HepG2 (cell line): ENCODE data around the gene DCAF15. TPM values are rescaled to one million over a fixed set of nuclear protein-coding genes. Genes with fewer than 3 reads are reported as not detected.

Experiments
- ATAC-seq: fragments of 200-7000 bp; cut with Tn5 transposase; 3 replicates; pipeline ENCODE4 v1.9.1; 2020; ENCODE audit warnings: mild to moderate bottlenecking, moderate library complexity
- BruUV-seq: library from RNA; stranded (reverse); fragments of 400-500 nt; replicated peaks from 2 replicates; lab custom pipeline; 2021; lab: Mats Ljungman, UMichigan
- CTCF ChIA-PET: fragments of 300-600 bp; formaldehyde crosslinking; extraction: SDS; loops from one replicate; lab custom pipeline; 2021; ENCODE audit warnings: low total read pairs, inconsistent platforms, low intra/inter-chr PET ratio; lab: Yijun Ruan, JAX
- POLR2A ChIA-PET: fragments of 350-600 bp; sonication (Branson Sonifier 250); formaldehyde crosslinking; loops from one replicate; lab custom pipeline; 2020; ENCODE audit warnings: antibody characterized with exemption, inconsistent platforms; lab: Yijun Ruan, JAX
- DNase-seq: peaks from one replicate; pipeline ENCODE4 v3.0.0-alpha.2; 2015; ENCODE audit warnings: low spot score
- FAIRE-seq: peaks from 3 replicates; lab custom pipeline; 2011; peaks lifted over from hg19 to GRCh38; lab: Jason Lieb, UNC
- H2AFZ ChIP-seq: one replicate; pipeline ENCODE4 v1.6.1; 2011; ENCODE audit warnings: low read length, inconsistent platforms
- H3K27ac ChIP-seq: fragments of 300-600 bp; 3 replicates; pipeline ENCODE4 v1.8.0; 2011; ENCODE audit warnings: mixed run types, mild to moderate bottlenecking, mixed read lengths, low read length, inconsistent platforms; ENCODE audit not compliant: insufficient read depth; ENCODE audit errors: extremely low read length
- H3K27me3 ChIP-seq, 2 experiments: fragments of 200-600 bp in 1 of 2; 2 replicates in 1 of 2; 3 replicates in 1 of 2; pipeline versions ENCODE4 v1.6.0 to v1.8.0; 2011; ENCODE audit warnings: low read length in 2 of 2, mild to moderate bottlenecking in 2 of 2, moderate library complexity in 2 of 2, inconsistent platforms in 1 of 2; ENCODE audit not compliant: insufficient read depth in 2 of 2, control insufficient read depth in 1 of 2
- H3K36me3 ChIP-seq, 2 experiments: fragments of 200-600 bp in 1 of 2; replicated peaks in 1 of 2; 2 replicates in 1 of 2; 3 replicates in 1 of 2; pipeline versions ENCODE4 v1.5.1 to v1.8.0; 2011; ENCODE audit warnings: low read length in 2 of 2, inconsistent platforms in 1 of 2; ENCODE audit not compliant: insufficient read depth in 2 of 2, control insufficient read depth in 1 of 2
- H3K4me1 ChIP-seq: 2 replicates; pipeline ENCODE4 v1.5.1; 2012; ENCODE audit warnings: low read length, inconsistent platforms; ENCODE audit not compliant: insufficient read depth
- H3K4me2 ChIP-seq: 2 replicates; pipeline ENCODE4 v1.6.0; 2011; ENCODE audit warnings: low read depth, low read length, inconsistent platforms
- H3K4me3 ChIP-seq, 3 experiments: fragments of 200-600 bp in 1 of 3; sonication (generic), shearing (Covaris generic) in 1 of 3; replicated peaks in 1 of 3; 2 replicates each; pipeline ENCODE4 v1.5.1; 2011 to 2016; ENCODE audit warnings: low read length in 3 of 3, inconsistent platforms in 2 of 3, low read depth in 2 of 3, mild to moderate bottlenecking in 2 of 3, control low read depth in 1 of 3, mixed read lengths in 1 of 3; ENCODE audit not compliant: insufficient read depth in 1 of 3
- H3K79me2 ChIP-seq: one replicate; pipeline ENCODE4 v1.6.1; 2011; ENCODE audit warnings: low read length, inconsistent platforms; ENCODE audit not compliant: insufficient read depth
- H3K9ac ChIP-seq: 2 replicates; pipeline ENCODE4 v1.6.0; 2011; ENCODE audit warnings: mild to moderate bottlenecking, low read depth, low read length, inconsistent platforms; ENCODE audit not compliant: insufficient read depth
- H3K9me3 ChIP-seq: 2 replicates; pipeline ENCODE4 v1.5.1; 2012; ENCODE audit warnings: mild to moderate bottlenecking, low read length
- H4K20me1 ChIP-seq: 2 replicates; pipeline ENCODE4 v1.6.0; 2011; ENCODE audit warnings: inconsistent platforms, mild to moderate bottlenecking, low read length, moderate library complexity; ENCODE audit not compliant: insufficient read depth
- FOXA3 ChIP-seq: IDR thresholded peaks from 2 replicates; pipeline ENCODE4 v1.6.1; 2016; ENCODE audit warnings: missing genetic modification reagents, missing compliant biosample characterization
- HES4 ChIP-seq: sonication (generic); formaldehyde crosslinking; IDR thresholded peaks from 2 replicates; pipeline ENCODE4 v1.9.0; 2021; ENCODE audit warnings: mild to moderate bottlenecking, missing genetic modification reagents, borderline replicate concordance
- MED1 ChIP-seq: sonication (generic); formaldehyde crosslinking; IDR thresholded peaks from 2 replicates; pipeline ENCODE4 v1.4.0; 2020; ENCODE audit warnings: missing genetic modification reagents
- NFATC3 ChIP-seq: sonication (generic); formaldehyde crosslinking; IDR thresholded peaks from 2 replicates; pipeline ENCODE4 v1.5.1; 2020; ENCODE audit warnings: mild to moderate bottlenecking, missing genetic modification reagents
- NR1H2 ChIP-seq: sonication (generic); formaldehyde crosslinking; IDR thresholded peaks from 2 replicates; pipeline ENCODE4 v1.8.1; 2022; ENCODE audit warnings: low read depth, missing genetic modification reagents, borderline replicate concordance
- PRDM15 ChIP-seq: sonication (generic); formaldehyde crosslinking; IDR thresholded peaks from 2 replicates; pipeline ENCODE4 v1.4.0; 2020; ENCODE audit warnings: missing genetic modification reagents
- TOPORS ChIP-seq: sonication (generic); formaldehyde crosslinking; IDR thresholded peaks from 2 replicates; pipeline ENCODE4 v1.8.0; 2023; ENCODE audit warnings: mild to moderate bottlenecking, missing genetic modification reagents
- ZNF12 ChIP-seq: sonication (generic); formaldehyde crosslinking; IDR thresholded peaks from 2 replicates; pipeline ENCODE4 v1.5.0; 2020; ENCODE audit warnings: missing genetic modification reagents
- ZNF432 ChIP-seq: sonication (generic); formaldehyde crosslinking; IDR thresholded peaks from 2 replicates; pipeline ENCODE4 v1.5.0; 2020; ENCODE audit warnings: missing genetic modification reagents, mild to moderate bottlenecking, borderline replicate concordance
- WGBS: methylation state at CpG from one replicate; pipeline ENCODE4 v1.1.6; 2017; ENCODE audit warnings: low lambda C conversion rate; 5-methylcytosine and 5-hydroxymethylcytosine counted together
- in situ Hi-C: cut with HindIII; loops from 2 replicates; pipeline ENCODE4 v1.10.0; 2017; ENCODE audit warnings: low pct_unique_long_range_greater_than_20kb; ENCODE audit not compliant: extremely low pct_ligation_motif_present
- intact Hi-C: fragments of 100-400 bp; cut with micrococcal nuclease; formaldehyde crosslinking; loops from one replicate; pipeline ENCODE4 v1.10.0; 2022; ENCODE audit not compliant: unreplicated experiment
- polyA plus RNA-seq, 8 experiments: library from polyadenylated mRNA; depleted of rRNA in 3 of 8; stranded (reverse) in 7 of 8; unstranded in 1 of 8; fragments of >200 nt; fragmentation: Illumina TruSeq in 4 of 8; extraction: Trizol in 4 of 8; gene quantifications; 2 replicates each; pipeline versions ENCODE4 v1.2.1 to v1.2.3, GENCODE V29; 2011 to 2016; ENCODE audit warnings: low read depth in 4 of 8, missing spikeins in 1 of 8, mixed read lengths in 1 of 8; ENCODE audit not compliant: insufficient read depth in 1 of 8
- total RNA-seq, 5 experiments: library from RNA; depleted of rRNA; stranded (reverse); fragments of >200 nt; fragmentation: Illumina TruSeq; extraction: Trizol; gene quantifications; 2 replicates each; pipeline ENCODE4 v1.2.3, GENCODE V29; 2016; ENCODE audit warnings: low read depth in 1 of 5

The DCAF15 gene
- total and polyA plus RNA-seq, 2 of the 13 experiments (the other 11 are each of a cell fraction or from before 2014, with no cell fraction given) = 13.6 to 14.0 TPM

- H3K9me3 ChIP-seq = no peaks in the 10 kb centered on the region
- ATAC-seq = no peak
- no peaks in the 10 kb centered on the region; the same call in 1 of the 2 replicates for H4K20me1 ChIP-seq
- peaks cover 5 to 14% of the 10 kb centered on the region in 2 experiments; a peak in 4 of 5 replicates for H3K36me3 ChIP-seq
- H3K79me2 ChIP-seq = peaks cover 4% of the 10 kb centered on the region
- POLR2A ChIA-PET = no interaction called here
- H2AFZ ChIP-seq = no peak overlapping the region
- no peak for DNase-seq
- intact Hi-C loops = no loop called here
- no peaks in the 10 kb centered on the region for H3K4me1 ChIP-seq
- H3K4me2 ChIP-seq = no peak overlapping the region
- CTCF ChIA-PET = no interaction called here
- no TSS peak for BruUV-seq
- no peaks in the 10 kb centered on the region for H3K27me3 ChIP-seq
- in situ Hi-C loops = no loop called here
- WGBS = no CpG with 5 or more reads among the region's 1 CpG
- no peak overlapping the region for H3K4me3 ChIP-seq
- no peak for FAIRE-seq
- no peak overlapping the region for H3K9ac ChIP-seq
- TF ChIP-seq ZNF432 (CRISPR knock-in tag) (no peak), HES4 (CRISPR knock-in tag) (no peak), ZNF12 (CRISPR knock-in tag) (no peak), FOXA3 (CRISPR knock-in tag) (no peak), NFATC3 (CRISPR knock-in tag) (no peak), TOPORS (CRISPR knock-in tag) (no peak), MED1 (no peak), PRDM15 (CRISPR knock-in tag) (no peak), NR1H2 (CRISPR knock-in tag) (no peak)
- TF ChIP-seq, all 625 proteins: peak for 0
- H3K27ac ChIP-seq = no peak overlapping the region
Measured at GRCh38 chr19:13998426-13998825, 46.1 kb downstream of the DCAF15 start.
